Measurements from ENCODE around the gene CCDC122.

GRCh38 chr13:43831088-43831487 is 48.5 kb downstream of the CCDC122 start:
- TF ChIP-seq CTCF (IDR thresholded peaks at IDR 0.05) (no peak), POLR2A (IDR thresholded peaks at IDR 0.05) (no peak)

Data from lower leg skin (tissue), 3 donors.